ENCODE measurements around the gene GH2.

DNA sequence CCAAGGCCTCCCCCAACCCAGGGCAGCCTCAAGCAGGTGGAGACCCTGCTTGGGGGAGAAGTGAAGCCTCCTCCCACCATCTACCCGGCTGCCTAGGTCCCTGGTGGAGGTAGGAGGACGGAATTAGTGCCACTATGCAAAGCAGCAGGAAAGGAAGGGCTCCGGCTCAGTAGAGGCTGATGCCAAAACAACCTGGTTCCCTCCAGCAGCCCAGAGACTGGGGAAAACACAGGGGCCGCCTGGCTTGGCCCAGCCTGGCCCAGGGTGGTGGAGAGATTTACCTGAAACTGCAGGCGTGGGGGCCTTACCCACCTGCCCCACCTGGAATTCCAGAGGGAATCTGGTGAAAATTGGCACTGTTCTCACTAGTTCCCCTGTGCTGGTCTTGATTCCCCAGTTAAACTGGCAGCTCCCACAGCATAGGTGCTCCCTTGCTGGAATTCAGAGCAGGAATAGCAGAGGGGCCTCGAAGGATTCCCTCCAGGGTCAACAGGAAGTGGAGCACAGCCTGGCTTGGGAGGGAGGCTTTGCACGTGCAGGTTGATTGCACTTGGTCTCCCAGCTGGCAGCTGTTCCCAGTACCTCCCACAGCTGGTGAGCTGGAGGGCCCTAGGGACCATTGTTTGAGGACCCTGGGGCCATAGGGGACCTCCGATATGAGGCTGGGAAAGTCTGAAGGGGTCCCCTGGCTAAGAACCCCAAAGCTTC, 45.9 kb upstream of the GH2 start:
- TF ChIP-seq, protein P1, sequence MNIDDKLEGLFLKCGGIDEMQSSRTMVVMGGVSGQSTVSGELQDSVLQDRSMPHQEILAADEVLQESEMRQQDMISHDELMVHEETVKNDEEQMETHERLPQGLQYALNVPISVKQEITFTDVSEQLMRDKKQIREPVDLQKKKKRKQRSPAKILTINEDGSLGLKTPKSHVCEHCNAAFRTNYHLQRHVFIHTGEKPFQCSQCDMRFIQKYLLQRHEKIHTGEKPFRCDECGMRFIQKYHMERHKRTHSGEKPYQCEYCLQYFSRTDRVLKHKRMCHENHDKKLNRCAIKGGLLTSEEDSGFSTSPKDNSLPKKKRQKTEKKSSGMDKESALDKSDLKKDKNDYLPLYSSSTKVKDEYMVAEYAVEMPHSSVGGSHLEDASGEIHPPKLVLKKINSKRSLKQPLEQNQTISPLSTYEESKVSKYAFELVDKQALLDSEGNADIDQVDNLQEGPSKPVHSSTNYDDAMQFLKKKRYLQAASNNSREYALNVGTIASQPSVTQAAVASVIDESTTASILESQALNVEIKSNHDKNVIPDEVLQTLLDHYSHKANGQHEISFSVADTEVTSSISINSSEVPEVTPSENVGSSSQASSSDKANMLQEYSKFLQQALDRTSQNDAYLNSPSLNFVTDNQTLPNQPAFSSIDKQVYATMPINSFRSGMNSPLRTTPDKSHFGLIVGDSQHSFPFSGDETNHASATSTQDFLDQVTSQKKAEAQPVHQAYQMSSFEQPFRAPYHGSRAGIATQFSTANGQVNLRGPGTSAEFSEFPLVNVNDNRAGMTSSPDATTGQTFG (tag by site-specific recombination; IDR thresholded peaks at IDR 0.05; ENCODE audit: borderline replicate concordance): no peak
- no peak for TF ChIP-seq TCF7L2 (IDR thresholded peaks at IDR 0.05; ENCODE audit: borderline replicate concordance, low read depth, low read length)
- no peak for TF ChIP-seq ZNF121 (tag by site-specific recombination; IDR thresholded peaks at IDR 0.05)
- no peak for TF ChIP-seq TRIM28 (IDR thresholded peaks at IDR 0.05; ENCODE audit: borderline replicate concordance, low read length)
- TF ChIP-seq ZNF175 (tag by site-specific recombination; IDR thresholded peaks at IDR 0.05): no peak
- no peak for TF ChIP-seq GLI2 (tag by site-specific recombination; IDR thresholded peaks at IDR 0.05; ENCODE audit: borderline replicate concordance, low read depth)
- TF ChIP-seq, protein P2, sequence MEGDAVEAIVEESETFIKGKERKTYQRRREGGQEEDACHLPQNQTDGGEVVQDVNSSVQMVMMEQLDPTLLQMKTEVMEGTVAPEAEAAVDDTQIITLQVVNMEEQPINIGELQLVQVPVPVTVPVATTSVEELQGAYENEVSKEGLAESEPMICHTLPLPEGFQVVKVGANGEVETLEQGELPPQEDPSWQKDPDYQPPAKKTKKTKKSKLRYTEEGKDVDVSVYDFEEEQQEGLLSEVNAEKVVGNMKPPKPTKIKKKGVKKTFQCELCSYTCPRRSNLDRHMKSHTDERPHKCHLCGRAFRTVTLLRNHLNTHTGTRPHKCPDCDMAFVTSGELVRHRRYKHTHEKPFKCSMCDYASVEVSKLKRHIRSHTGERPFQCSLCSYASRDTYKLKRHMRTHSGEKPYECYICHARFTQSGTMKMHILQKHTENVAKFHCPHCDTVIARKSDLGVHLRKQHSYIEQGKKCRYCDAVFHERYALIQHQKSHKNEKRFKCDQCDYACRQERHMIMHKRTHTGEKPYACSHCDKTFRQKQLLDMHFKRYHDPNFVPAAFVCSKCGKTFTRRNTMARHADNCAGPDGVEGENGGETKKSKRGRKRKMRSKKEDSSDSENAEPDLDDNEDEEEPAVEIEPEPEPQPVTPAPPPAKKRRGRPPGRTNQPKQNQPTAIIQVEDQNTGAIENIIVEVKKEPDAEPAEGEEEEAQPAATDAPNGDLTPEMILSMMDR (tag by site-specific recombination; IDR thresholded peaks at IDR 0.05): no peak
- TF ChIP-seq BCL11B (tag by site-specific recombination; IDR thresholded peaks at IDR 0.05; ENCODE audit: low read depth): no peak
- TF ChIP-seq YY1 (tag by site-specific recombination; IDR thresholded peaks at IDR 0.05): no peak
- TF ChIP-seq KLF10 (tag by site-specific recombination; IDR thresholded peaks at IDR 0.05): no peak
- no peak for TF ChIP-seq ZNF155 (tag by site-specific recombination; IDR thresholded peaks at IDR 0.05)
- TF ChIP-seq, protein P3, sequence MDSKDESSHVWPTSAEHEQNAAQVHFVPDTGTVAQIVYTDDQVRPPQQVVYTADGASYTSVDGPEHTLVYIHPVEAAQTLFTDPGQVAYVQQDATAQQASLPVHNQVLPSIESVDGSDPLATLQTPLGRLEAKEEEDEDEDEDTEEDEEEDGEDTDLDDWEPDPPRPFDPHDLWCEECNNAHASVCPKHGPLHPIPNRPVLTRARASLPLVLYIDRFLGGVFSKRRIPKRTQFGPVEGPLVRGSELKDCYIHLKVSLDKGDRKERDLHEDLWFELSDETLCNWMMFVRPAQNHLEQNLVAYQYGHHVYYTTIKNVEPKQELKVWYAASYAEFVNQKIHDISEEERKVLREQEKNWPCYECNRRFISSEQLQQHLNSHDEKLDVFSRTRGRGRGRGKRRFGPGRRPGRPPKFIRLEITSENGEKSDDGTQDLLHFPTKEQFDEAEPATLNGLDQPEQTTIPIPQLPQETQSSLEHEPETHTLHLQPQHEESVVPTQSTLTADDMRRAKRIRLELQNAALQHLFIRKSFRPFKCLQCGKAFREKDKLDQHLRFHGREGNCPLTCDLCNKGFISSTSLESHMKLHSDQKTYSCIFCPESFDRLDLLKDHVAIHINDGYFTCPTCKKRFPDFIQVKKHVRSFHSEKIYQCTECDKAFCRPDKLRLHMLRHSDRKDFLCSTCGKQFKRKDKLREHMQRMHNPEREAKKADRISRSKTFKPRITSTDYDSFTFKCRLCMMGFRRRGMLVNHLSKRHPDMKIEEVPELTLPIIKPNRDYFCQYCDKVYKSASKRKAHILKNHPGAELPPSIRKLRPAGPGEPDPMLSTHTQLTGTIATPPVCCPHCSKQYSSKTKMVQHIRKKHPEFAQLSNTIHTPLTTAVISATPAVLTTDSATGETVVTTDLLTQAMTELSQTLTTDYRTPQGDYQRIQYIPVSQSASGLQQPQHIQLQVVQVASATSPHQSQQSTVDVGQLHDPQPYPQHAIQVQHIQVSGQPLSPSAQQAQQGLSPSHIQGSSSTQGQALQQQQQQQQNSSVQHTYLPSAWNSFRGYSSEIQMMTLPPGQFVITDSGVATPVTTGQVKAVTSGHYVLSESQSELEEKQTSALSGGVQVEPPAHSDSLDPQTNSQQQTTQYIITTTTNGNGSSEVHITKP (tag by site-specific recombination; IDR thresholded peaks at IDR 0.05): no peak
